Activated naive CD4-positive, alpha-beta T cell treated with anti-CD3 and anti-CD28 coated beads, Interleukin-2, amount 50 U/mL, for 24 hours (primary cell): ENCODE data around the gene SNAP29.

Experiments used
- H3K27ac Mint-ChIP-seq: one replicate; pipeline ENCODE4 v1.8.0; 2021; ENCODE audit warnings: mild to moderate bottlenecking, mixed read lengths
- H3K27me3 Mint-ChIP-seq: one replicate; pipeline ENCODE4 v1.8.0; 2021; ENCODE audit warnings: mixed read lengths
- H3K36me3 Mint-ChIP-seq: one replicate; pipeline ENCODE4 v1.8.0; 2021; ENCODE audit warnings: mixed read lengths
- H3K4me1 Mint-ChIP-seq: one replicate; pipeline ENCODE4 v1.8.0; 2021; ENCODE audit warnings: mixed read lengths
- H3K4me3 Mint-ChIP-seq: one replicate; pipeline ENCODE4 v1.8.0; 2021; ENCODE audit warnings: mild to moderate bottlenecking, mixed read lengths
- H3K9me3 Mint-ChIP-seq: one replicate; pipeline ENCODE4 v1.8.0; 2021; ENCODE audit warnings: mixed read lengths

The SNAP29 gene

DNA sequence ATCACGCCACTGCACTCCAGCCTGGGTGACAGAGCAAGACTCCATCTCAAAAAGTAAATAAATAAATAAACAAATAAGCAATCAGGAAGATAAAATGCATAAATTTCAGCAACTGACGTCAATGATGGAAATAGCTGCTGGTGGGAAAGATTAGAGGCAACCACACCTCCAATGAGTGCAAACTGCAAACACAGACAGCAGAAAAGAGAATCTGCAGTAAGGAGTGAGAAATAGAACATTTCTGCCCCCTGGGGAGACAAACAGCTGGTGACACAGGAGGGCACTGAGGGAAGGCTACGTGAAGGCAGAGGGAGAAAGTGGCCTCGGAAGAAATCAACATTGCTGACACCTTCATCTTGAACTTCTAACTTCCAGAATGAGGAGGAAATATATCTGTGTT lies 6.7 kb upstream of the SNAP29 start:
- H3K4me3 Mint-ChIP-seq, result no peak overlapping the region
- H3K36me3 Mint-ChIP-seq, result peaks cover 3% of the 10 kb centered on the region
- H3K4me1 Mint-ChIP-seq, result peaks cover 57% of the 10 kb centered on the region
- no peak overlapping the region for H3K27ac Mint-ChIP-seq
- H3K27me3 Mint-ChIP-seq, result no peaks in the 10 kb centered on the region
- no peaks in the 10 kb centered on the region for H3K9me3 Mint-ChIP-seq

DNA sequence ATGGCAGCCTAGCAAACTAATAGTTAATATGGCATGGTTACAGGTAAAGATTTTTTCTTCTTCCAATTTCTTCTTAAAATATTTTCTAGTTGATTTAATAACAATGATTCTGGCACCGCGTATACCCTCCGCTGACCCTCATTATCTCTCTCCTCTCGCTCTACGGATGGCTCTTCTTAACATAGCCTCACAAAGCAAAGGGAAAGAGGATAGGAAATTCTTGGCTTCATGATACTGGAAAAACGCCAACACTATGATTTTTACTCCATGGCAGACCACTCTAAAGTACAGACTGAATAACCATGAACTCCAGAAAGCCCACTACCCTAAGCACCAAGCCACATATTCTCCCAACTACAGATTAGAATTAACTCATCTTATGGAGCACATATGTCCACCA lies 6.3 kb upstream of the SNAP29 start:
- Mint-ChIP-seq H3K4me1 (peaks cover 60% of the 10 kb centered on the region), H3K36me3 (peaks cover 3% of the 10 kb centered on the region), H3K4me3 (no peak overlapping the region), H3K27me3 (no peaks in the 10 kb centered on the region), H3K27ac (no peak overlapping the region), H3K9me3 (no peaks in the 10 kb centered on the region)

DNA sequence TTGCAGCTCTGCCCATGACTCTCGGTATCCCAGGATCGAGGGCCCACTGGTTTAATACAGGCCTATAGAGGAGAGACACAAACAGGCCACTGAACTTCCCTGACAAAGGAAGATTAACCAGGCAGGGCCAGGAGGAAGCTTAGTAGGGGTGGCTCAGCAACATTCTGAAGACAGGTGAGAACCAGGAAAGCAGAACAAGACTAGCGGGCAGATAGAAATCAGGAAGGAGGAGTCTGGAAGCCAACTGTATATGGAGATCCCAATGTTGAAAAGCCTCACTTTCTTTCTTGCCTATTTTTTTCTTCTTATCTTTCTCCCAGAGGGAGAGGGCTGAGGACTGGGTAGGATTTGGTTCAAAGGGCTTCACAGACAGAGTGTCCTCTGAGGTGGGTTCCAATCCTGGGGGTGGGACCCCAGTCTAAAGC lies 5.6 kb upstream of the SNAP29 start:
- peak overlapping the region; percentile 88 for H3K27ac Mint-ChIP-seq
- no peak overlapping the region for H3K4me3 Mint-ChIP-seq
- no peaks in the 10 kb centered on the region for H3K9me3 Mint-ChIP-seq
- H3K27me3 Mint-ChIP-seq, result no peaks in the 10 kb centered on the region
- peaks cover 59% of the 10 kb centered on the region for H3K4me1 Mint-ChIP-seq
- H3K36me3 Mint-ChIP-seq, result peaks cover 3% of the 10 kb centered on the region

GRCh38 chr22:20857247-20857643 lies 1.6 kb upstream of the SNAP29 start:
- Mint-ChIP-seq H3K36me3 (peaks cover 3% of the 10 kb centered on the region), H3K27ac (no peak overlapping the region), H3K9me3 (no peaks in the 10 kb centered on the region), H3K4me3 (peak overlapping the region; percentile 94), H3K4me1 (peaks cover 52% of the 10 kb centered on the region), H3K27me3 (no peaks in the 10 kb centered on the region)

DNA sequence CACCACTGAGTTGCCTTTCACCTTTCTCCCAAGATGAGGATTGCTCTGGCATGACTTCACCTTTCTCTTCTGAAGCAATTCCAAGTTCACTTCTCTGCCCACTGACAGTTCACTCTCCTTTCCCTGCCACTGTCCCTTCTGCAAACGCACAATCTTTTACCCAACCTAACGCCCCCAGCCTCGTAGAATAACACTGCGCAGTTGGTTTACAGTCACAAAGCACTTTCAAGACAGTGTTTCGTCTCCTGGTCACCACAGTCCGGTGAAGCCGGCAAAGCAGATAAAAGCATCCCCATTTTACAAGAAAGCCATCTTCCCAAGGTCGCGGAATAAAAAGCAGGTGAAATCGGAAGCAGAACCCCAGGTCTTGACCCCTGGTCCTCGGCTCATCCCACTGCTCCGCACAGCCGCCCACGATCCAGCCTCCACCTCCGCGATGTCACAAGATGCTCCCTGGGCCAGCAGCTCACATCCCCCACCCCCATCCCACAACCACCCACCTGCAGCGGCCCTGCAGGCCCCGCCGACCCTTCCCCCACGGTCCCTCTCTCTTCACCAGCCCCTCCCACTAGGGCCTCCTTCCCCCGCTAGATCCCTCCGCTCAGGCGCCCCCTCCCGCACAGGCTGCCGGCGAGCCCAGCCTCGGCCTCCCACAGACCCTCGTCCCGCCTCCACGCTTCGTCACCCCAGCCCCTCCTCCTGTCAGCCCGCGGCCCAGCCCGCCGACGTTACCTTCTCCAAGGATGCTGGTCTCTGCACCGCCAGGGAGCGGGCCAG lies 781 bp upstream of the SNAP29 start:
- H3K36me3 Mint-ChIP-seq, result peaks cover 2% of the 10 kb centered on the region
- peaks cover 48% of the 10 kb centered on the region for H3K4me1 Mint-ChIP-seq
- no peaks in the 10 kb centered on the region for H3K27me3 Mint-ChIP-seq

DNA sequence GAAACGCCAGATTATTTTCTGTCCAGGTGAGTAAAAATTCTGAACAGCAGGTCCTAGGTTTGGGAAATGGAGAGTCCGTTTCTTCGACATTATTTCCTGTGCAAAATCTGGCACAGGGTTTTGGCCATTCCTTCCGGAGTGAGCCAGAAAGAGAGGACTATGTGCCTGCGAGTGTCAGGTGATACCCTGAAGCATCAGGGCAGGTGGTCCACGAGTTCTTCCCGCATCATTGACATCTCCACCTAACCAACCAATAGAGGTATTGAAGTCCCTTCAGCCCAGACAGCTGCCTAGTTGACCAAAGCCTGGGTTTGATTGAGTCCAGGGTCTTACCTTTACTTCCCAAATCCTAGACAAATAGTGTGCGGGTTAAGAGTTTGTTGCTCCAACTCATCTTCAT lies 808 bp downstream of the SNAP29 start:
- H3K4me3 Mint-ChIP-seq, result peak overlapping the region; percentile 82
- peaks cover 52% of the 10 kb centered on the region for H3K4me1 Mint-ChIP-seq
- no peaks in the 10 kb centered on the region for H3K27me3 Mint-ChIP-seq
- no peaks in the 10 kb centered on the region for H3K36me3 Mint-ChIP-seq
- H3K27ac Mint-ChIP-seq, result no peak overlapping the region
- no peaks in the 10 kb centered on the region for H3K9me3 Mint-ChIP-seq

More for the DNA sequence above, 781 bp upstream of the SNAP29 start:
- H3K27ac Mint-ChIP-seq, result peak overlapping the region; percentile 86
- H3K9me3 Mint-ChIP-seq, result no peaks in the 10 kb centered on the region
- H3K4me3 Mint-ChIP-seq, result peak overlapping the region; percentile 94

DNA sequence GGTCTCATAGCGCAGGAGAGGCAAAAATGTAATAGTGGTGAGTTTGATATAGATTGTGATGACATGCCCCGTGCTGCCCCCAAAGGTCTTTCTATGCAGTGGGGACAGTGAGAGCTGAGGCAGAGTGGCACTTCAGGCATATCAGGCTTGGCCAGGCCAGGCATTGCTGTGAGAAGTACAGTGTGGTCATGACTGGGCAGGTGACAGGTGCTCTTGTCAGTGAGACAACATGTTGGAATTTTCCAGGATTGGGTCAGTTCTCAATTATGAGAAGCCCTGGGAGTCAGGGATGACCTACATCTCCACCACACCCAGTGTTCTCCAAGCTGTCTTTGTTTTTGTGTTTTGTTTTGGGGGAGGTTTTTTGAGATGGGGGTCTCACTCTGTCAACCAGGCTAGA lies 3.7 kb downstream of the SNAP29 start:
- Mint-ChIP-seq H3K27me3 (no peaks in the 10 kb centered on the region), H3K36me3 (no peaks in the 10 kb centered on the region), H3K9me3 (no peaks in the 10 kb centered on the region), H3K27ac (no peak overlapping the region), H3K4me3 (no peak overlapping the region), H3K4me1 (peaks cover 47% of the 10 kb centered on the region)

DNA sequence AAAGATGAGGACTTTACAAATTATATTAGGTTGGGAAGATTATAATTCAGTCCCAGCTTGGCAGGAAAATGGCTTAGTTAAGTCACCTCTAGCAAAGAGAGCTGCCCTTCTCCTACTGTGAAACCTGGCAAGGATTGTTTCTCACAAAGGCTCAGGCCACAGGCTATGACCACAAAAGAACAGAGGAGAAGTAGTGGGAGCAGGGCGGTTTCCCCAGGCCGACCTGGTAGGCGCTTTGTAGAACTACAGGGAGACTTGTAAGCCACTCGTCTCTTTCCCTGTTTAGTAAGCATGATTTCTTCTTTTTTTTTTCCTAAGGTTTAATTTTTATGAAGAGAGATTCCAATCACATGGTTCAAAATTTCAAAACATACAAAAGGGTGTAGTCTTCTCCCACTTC lies 4.6 kb downstream of the SNAP29 start:
- Mint-ChIP-seq H3K27me3 (no peaks in the 10 kb centered on the region), H3K27ac (no peak overlapping the region), H3K9me3 (no peaks in the 10 kb centered on the region), H3K4me1 (peaks cover 45% of the 10 kb centered on the region), H3K4me3 (no peak overlapping the region), H3K36me3 (peaks cover under 1% of the 10 kb centered on the region)

GRCh38 chr22:20864186-20864908 lies 5.5 kb downstream of the SNAP29 start:
- H3K27me3 Mint-ChIP-seq, result no peaks in the 10 kb centered on the region
- peaks cover 4% of the 10 kb centered on the region for H3K36me3 Mint-ChIP-seq
- peaks cover 44% of the 10 kb centered on the region for H3K4me1 Mint-ChIP-seq
- H3K4me3 Mint-ChIP-seq, result no peak overlapping the region
- H3K27ac Mint-ChIP-seq, result no peak overlapping the region
- no peaks in the 10 kb centered on the region for H3K9me3 Mint-ChIP-seq

DNA sequence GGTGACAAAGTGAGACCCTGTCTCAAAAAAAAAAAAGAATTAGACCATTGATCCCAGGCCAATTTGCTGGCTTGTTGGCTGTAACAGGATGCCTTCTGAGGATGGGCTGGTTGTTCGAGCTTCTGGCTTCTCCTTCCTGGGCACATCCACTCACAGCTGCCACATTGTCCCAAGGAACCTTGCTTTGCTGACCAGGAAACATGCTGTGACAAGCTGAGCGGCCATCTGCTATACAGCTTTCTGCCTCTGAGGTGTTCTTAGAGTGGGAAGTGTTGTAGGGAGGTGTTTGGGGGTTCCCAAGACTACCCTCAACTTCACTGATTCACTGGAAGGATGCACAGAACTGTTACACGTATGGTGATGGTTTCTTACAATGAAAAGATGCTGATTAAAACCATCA lies 6.5 kb downstream of the SNAP29 start:
- Mint-ChIP-seq H3K4me3 (no peak overlapping the region), H3K27me3 (no peaks in the 10 kb centered on the region), H3K27ac (no peak overlapping the region), H3K4me1 (peaks cover 37% of the 10 kb centered on the region), H3K9me3 (no peaks in the 10 kb centered on the region), H3K36me3 (peaks cover 4% of the 10 kb centered on the region)

GRCh38 chr22:20865875-20866445 lies 7.2 kb downstream of the SNAP29 start:
- H3K9me3 Mint-ChIP-seq, result no peaks in the 10 kb centered on the region
- no peak overlapping the region for H3K27ac Mint-ChIP-seq
- peaks cover 37% of the 10 kb centered on the region for H3K4me1 Mint-ChIP-seq
- H3K27me3 Mint-ChIP-seq, result no peaks in the 10 kb centered on the region
- H3K4me3 Mint-ChIP-seq, result no peak overlapping the region
- peaks cover 4% of the 10 kb centered on the region for H3K36me3 Mint-ChIP-seq

- H3K9me3 Mint-ChIP-seq, result no peaks in the 10 kb centered on the region
- H3K4me3 Mint-ChIP-seq, result no peak overlapping the region
- peaks cover 4% of the 10 kb centered on the region for H3K36me3 Mint-ChIP-seq
- no peaks in the 10 kb centered on the region for H3K27me3 Mint-ChIP-seq
- H3K4me1 Mint-ChIP-seq, result peaks cover 37% of the 10 kb centered on the region
- H3K27ac Mint-ChIP-seq, result peak overlapping the region; percentile 46
Measured at GRCh38 chr22:20866736-20867135, 7.9 kb downstream of the SNAP29 start.

DNA sequence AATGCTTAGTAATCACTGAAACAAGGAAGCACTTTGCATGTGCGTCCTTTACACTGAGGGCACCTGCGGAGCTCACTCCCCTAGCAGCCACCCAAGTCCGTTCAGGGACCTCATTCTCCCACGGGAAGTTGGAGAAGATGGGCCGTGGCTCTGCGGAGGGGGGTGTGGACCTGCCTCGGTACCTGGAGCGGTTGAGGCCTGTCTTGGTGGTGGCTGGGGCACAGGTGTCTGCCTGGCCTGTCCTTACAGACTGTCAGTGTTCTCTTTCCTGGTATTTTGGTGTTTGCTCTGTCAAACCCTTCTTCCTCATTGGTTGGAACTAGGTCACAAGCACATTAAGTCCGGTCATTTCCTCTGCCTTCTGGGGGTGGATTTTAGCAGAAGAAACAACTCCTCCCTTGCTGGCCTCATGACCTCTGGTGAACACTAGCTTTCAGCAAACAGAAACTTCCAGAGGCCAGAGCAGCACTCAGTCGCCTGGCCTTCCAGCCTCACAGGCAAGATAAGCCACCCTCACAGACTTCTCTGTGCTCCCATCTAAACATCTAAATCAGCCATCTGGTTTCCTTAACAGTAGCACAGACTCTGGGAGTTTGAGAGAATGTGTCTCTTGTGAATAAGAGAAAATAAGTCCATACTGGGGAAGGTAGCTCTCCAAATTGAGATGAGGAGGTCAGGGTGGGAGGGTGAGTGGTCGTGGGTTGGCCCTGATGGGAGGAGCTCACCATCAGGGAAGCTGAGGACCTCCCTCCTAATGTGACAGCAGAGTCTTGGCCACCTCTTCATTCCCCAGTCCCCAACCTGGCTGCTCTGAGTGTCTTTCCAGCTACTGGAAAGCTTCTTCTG lies 8.6 kb downstream of the SNAP29 start:
- peak overlapping the region; percentile 17 for H3K27ac Mint-ChIP-seq
- H3K27me3 Mint-ChIP-seq, result no peaks in the 10 kb centered on the region
- peaks cover 32% of the 10 kb centered on the region for H3K4me1 Mint-ChIP-seq
- no peaks in the 10 kb centered on the region for H3K9me3 Mint-ChIP-seq
- peak overlapping the region; percentile 15 for H3K4me3 Mint-ChIP-seq
- H3K36me3 Mint-ChIP-seq, result peaks cover 4% of the 10 kb centered on the region

DNA sequence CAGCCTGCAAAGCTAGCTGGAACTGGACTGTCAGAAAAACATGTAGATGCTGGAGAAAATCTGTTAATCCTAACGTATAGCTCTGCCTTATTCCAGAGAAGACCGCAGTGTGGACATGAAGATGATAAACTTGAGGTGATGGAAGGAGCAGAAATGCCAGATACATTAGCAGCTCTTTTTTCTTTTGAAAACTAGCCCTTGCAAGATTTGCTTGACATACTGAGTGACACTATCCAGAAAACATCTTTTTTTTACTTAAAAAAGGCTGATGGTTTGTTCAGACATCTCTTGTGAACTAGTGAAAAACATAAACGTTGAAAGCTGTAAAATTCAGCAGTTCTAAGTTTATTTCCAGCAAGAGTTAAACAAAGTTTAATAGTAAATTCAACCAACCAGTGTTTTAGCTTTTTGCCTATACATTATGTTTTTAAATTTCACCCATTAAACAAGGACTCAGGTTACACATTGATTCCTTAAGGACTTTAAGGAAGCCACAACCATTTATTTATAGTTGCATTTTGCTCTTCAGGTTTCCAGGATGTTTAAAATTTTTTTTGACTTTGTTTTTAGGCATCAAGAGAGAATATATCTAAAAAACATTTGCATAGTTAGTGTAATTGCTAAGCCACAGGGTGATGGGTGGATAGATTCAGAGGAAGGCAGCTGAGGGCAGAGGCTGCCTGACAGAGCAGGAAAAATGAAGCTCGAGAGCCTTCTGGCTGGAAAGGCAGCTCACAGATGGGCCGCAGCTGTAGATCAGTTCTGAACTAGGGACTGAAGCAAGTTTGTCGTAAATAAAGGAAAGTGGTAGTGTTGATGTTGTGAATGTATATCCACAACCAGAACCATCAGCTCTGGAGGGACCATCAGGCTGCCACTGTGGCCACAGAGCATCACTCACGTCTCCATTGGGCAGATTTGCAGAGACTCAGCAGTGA lies 9.5 kb downstream of the SNAP29 start:
- peaks cover 4% of the 10 kb centered on the region for H3K36me3 Mint-ChIP-seq
- H3K27ac Mint-ChIP-seq, result no peak overlapping the region
- H3K27me3 Mint-ChIP-seq, result no peaks in the 10 kb centered on the region
- no peaks in the 10 kb centered on the region for H3K9me3 Mint-ChIP-seq
- H3K4me3 Mint-ChIP-seq, result no peak overlapping the region
- peaks cover 27% of the 10 kb centered on the region for H3K4me1 Mint-ChIP-seq
